ENCODE measurements around the gene TRPV2. TPM values are rescaled to one million over a fixed set of nuclear protein-coding genes. Genes with fewer than 3 reads are reported as not detected.
A peak's percentile ranks its signal among the peaks of the same experiment; 100 is the strongest.
"Not testable (repeated sequence)": the region's sequence is repeated elsewhere in the genome, so short reads cannot be mapped to it uniquely, and the experiment has no call there.

The TRPV2 gene
- total RNA-seq, 2 donors from 2014 or later: 35.4 to 74.9 TPM

DNA sequence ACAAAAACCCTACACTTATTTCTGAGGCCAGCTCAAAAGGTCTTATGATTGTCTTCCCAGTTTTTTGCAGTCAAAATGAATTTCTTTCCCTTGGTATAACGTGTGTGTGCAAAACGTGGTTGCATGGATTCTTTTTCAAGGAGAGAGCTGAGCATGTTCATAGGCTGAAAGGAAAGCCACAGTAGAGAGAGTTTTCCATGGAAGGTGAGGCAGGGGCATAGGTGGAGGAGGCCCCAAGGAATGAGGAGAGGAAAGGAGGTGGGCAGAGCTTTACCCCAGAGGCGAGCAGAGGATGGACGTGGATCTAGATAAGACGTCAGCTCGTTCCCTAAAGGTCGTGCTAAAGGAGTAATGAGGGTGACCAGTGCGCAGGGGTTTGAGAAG is 22.8 kb downstream of the TRPV2 start:
- H3K4me3 Mint-ChIP-seq: peak overlapping the region; percentile 82
- peak overlapping the region; percentile 99 for H3K27ac Mint-ChIP-seq
- peaks cover 47% of the 10 kb centered on the region for H3K36me3 Mint-ChIP-seq (ENCODE audit: low read depth)
- H3K4me1 Mint-ChIP-seq: peaks cover 29% of the 10 kb centered on the region
- ATAC-seq (replicated peaks): no peak
- H3K9me3 Mint-ChIP-seq: no peaks in the 10 kb centered on the region
- no peaks in the 10 kb centered on the region for H3K27me3 Mint-ChIP-seq

GRCh38 chr17:16438557-16439302 is 23.4 kb downstream of the TRPV2 start:
- peak overlapping the region; percentile 82 for H3K4me3 Mint-ChIP-seq
- peak; percentile 87 for ATAC-seq (replicated peaks)
- peaks cover 50% of the 10 kb centered on the region for H3K36me3 Mint-ChIP-seq (ENCODE audit: low read depth)
- peaks cover 29% of the 10 kb centered on the region for H3K4me1 Mint-ChIP-seq
- H3K9me3 Mint-ChIP-seq: no peaks in the 10 kb centered on the region
- H3K27ac Mint-ChIP-seq: peak overlapping the region; percentile 99
- no peaks in the 10 kb centered on the region for H3K27me3 Mint-ChIP-seq

DNA sequence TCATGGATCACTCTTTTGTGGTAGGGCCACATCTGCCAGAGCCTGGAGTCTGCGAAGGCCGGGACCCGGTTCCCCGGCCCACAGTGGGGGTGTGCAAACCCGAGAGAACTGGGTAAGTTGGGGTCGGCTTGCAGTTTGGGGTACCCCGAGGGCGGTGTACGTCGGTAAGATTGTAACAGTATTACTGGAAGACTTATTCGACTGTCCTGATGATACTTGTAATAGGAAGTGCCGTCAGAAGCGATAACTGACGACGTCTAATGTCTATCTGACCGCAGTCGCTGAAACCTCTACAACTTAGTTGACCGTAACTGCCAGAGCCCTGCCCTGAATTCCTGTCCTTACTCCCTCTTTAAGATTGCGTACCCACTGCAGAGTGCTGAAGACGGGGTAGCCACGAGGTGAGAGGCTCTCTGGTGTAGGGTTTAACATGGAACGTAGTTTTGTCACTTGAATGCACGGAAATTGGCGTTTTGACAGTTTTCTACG is 24.0 kb downstream of the TRPV2 start:
- Mint-ChIP-seq H3K4me1 (peaks cover 29% of the 10 kb centered on the region), H3K36me3 (ENCODE audit: low read depth) (peaks cover 57% of the 10 kb centered on the region), H3K4me3 (peak overlapping the region; percentile 82), H3K27me3 (no peaks in the 10 kb centered on the region), H3K9me3 (no peaks in the 10 kb centered on the region), H3K27ac (peak overlapping the region; percentile 99)
- ATAC-seq (replicated peaks): peak; percentile 4

- no peaks in the 10 kb centered on the region for H3K27me3 Mint-ChIP-seq
- H3K27ac Mint-ChIP-seq: peak overlapping the region; percentile 99
- H3K4me3 Mint-ChIP-seq: peak overlapping the region; percentile 82
- no peak for ATAC-seq (replicated peaks)
- H3K9me3 Mint-ChIP-seq: no peaks in the 10 kb centered on the region
- H3K4me1 Mint-ChIP-seq: peaks cover 29% of the 10 kb centered on the region
- peaks cover 62% of the 10 kb centered on the region for H3K36me3 Mint-ChIP-seq (ENCODE audit: low read depth)
Measured at GRCh38 chr17:16439811-16440351, 24.5 kb downstream of the TRPV2 start.

DNA sequence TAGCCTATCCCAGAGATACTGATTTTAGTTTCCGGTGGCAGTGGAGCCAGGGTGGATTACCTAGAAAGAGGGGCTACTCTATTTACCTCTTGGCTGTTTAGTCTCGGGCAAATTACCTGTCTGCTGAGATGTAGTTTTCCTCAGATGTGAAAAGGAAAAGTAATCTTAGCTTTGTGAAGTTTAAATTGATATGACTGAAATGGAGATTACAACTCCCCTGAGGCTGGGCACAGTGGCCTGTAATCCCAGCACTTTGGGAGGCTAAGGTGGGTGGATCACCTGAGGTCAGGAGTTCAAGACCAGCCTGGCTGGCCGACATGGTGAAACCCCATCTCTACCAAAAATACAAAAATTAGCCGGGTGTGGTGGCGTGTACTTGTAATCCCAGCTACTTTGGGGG is 25.0 kb downstream of the TRPV2 start:
- not testable (repeated sequence) for H3K27me3 Mint-ChIP-seq; ATAC-seq (replicated peaks); H3K9me3 Mint-ChIP-seq
- peak overlapping the region; percentile 82 for H3K4me3 Mint-ChIP-seq
- H3K4me1 Mint-ChIP-seq: peaks cover 29% of the 10 kb centered on the region
- peaks cover 67% of the 10 kb centered on the region for H3K36me3 Mint-ChIP-seq (ENCODE audit: low read depth)
- peak overlapping the region; percentile 99 for H3K27ac Mint-ChIP-seq

DNA sequence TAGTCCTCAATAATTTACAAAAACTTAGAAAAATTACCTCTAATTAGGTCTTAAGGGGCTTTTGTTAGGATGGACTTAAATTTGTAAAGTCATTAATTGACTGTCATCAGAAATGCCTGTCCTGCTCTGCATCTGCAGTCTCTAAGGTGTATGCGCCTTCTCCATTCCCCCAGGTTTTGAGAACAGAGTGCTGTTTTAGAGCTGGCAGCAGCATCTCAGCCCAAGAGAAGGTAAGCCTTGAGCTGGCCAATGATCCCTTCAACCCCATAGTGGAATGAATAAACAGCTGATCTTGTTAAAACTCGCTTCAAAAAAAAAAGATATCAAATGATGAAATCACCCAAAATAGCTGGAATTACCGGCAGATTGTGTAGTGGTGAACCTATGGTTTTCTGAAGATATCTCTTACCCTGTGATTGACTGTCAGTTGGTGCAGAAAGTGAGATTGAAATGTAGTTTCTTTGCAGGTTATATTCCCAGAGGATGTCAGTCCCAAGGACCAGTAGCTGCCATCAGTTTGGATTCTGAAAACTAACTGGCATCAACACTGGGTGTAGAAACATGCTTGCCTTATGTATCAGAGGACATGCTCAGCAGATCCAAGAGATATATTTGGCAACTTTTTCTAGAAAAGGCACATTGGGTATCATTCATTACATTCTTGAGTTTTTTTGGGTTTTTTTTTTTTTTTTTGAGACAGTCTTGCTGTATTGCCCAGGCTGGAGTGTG is 25.7 kb downstream of the TRPV2 start:
- no peak for ATAC-seq (replicated peaks)
- Mint-ChIP-seq H3K9me3 (no peaks in the 10 kb centered on the region), H3K4me1 (peaks cover 23% of the 10 kb centered on the region), H3K36me3 (ENCODE audit: low read depth) (peaks cover 74% of the 10 kb centered on the region), H3K27ac (peak overlapping the region; percentile 99), H3K4me3 (peak overlapping the region; percentile 82), H3K27me3 (no peaks in the 10 kb centered on the region)

DNA sequence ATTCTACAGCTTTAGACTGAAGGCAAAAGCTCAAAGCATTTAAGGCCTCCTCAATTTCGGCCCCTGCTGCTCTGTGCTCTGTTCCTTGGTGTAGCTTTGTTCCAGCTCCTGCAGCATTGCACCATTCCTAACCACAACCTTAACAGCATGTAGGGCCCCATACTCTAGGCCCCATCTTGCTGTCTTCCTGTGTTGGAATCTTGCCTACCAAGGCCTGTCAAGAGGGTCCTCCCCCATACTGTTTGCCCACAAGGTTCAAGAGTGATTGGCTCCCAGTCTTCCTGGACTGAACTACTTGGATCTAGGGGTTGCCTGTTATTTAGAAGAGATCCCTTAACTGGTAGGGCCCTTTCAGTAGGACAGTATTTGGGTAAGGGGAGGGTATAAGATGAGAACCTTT is 26.8 kb downstream of the TRPV2 start:
- no peaks in the 10 kb centered on the region for H3K9me3 Mint-ChIP-seq
- peak overlapping the region; percentile 82 for H3K4me3 Mint-ChIP-seq
- peaks cover 24% of the 10 kb centered on the region for H3K4me1 Mint-ChIP-seq
- ATAC-seq (replicated peaks): no peak
- H3K27me3 Mint-ChIP-seq: no peaks in the 10 kb centered on the region
- H3K27ac Mint-ChIP-seq: peak overlapping the region; percentile 99
- peaks cover 85% of the 10 kb centered on the region for H3K36me3 Mint-ChIP-seq (ENCODE audit: low read depth)

- H3K9me3 Mint-ChIP-seq: no peaks in the 10 kb centered on the region
- H3K4me1 Mint-ChIP-seq: peaks cover 24% of the 10 kb centered on the region
- ATAC-seq (replicated peaks): no peak
- no peaks in the 10 kb centered on the region for H3K27me3 Mint-ChIP-seq
- H3K27ac Mint-ChIP-seq: peak overlapping the region; percentile 99
- H3K36me3 Mint-ChIP-seq (ENCODE audit: low read depth): peaks cover 91% of the 10 kb centered on the region
- H3K4me3 Mint-ChIP-seq: peak overlapping the region; percentile 82
Measured at GRCh38 chr17:16442594-16443510, 27.5 kb downstream of the TRPV2 start.

DNA sequence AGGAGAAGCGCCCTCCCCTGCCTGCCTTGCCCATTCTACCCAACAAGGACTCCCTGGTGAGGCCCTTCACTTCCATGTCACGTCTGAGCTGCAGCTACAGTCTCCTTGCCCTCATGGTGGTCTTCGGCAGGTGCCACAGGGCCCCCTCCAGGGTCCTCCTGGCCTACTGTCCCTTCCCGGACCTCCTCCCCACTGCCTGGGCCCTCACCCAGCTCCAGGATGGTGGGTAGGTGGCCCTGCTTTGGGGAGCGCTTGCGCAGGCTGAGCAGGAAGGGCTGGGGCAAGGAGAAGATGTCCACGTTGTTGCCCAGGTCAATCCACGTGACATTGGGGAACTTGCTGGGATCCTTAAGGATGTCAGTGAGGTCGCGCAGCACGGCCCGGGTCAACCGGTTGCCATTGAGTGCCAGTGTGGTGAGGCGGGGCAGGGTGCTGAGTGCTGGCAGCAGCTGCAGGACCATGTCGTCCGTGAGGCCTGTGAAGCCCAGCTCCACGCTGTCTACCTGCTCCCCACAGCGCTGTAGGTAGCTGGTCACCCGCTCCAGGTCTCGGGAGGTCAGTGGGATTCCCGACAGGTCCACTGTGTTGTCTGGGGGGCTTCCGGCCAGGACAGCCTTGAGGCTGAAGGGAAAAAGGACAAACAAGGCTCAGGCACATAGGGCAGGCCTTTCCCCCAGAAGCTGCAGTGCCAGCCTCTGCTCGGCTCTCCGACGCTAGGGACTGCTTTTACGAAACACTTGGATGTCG is 28.3 kb downstream of the TRPV2 start:
- H3K4me3 Mint-ChIP-seq: peak overlapping the region; percentile 9
- peak overlapping the region; percentile 54 for H3K27ac Mint-ChIP-seq
- peaks cover 97% of the 10 kb centered on the region for H3K36me3 Mint-ChIP-seq (ENCODE audit: low read depth)
- ATAC-seq (replicated peaks): no peak
- H3K4me1 Mint-ChIP-seq: peaks cover 24% of the 10 kb centered on the region
- H3K27me3 Mint-ChIP-seq: no peaks in the 10 kb centered on the region
- H3K9me3 Mint-ChIP-seq: no peaks in the 10 kb centered on the region

DNA sequence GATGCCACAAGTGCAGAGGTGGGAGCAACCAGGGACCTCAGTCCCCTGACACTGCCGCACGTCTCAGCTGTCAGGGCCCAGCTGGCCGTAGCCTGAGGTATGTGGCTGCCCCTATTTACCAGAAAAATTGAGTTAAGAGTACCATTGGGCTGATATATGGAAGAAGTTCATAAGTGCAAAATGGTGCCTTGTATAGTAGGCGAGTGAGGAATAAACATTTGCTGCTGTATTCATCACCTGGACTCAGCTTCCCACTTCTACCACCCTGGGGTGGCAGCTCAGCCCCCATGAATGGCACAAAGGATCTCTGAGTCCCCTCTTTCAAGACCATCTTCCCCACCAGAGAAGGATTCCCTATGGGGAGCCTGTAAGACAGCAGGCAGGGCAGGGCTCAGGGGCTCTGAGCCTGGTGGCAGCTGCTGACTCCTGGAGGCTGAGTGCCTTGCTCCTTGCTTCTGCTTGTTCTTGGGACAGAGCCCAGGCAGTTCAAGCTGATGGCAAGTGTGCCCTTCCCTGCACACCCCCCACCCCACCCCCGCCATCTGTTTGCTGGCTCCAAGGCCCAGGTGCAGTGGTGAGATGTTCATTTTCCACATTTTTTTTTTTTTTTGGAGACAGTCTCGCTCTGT is 29.0 kb downstream of the TRPV2 start:
- peak overlapping the region; percentile 54 for H3K27ac Mint-ChIP-seq
- no peak for ATAC-seq (replicated peaks)
- no peaks in the 10 kb centered on the region for H3K9me3 Mint-ChIP-seq
- H3K4me3 Mint-ChIP-seq: peak overlapping the region; percentile 9
- no peaks in the 10 kb centered on the region for H3K27me3 Mint-ChIP-seq
- H3K36me3 Mint-ChIP-seq (ENCODE audit: low read depth): peaks cover 97% of the 10 kb centered on the region
- peaks cover 25% of the 10 kb centered on the region for H3K4me1 Mint-ChIP-seq

GRCh38 chr17:16446338-16446983 is 31.1 kb downstream of the TRPV2 start:
- H3K27ac Mint-ChIP-seq: peak overlapping the region; percentile 79
- H3K9me3 Mint-ChIP-seq: no peaks in the 10 kb centered on the region
- peaks cover 94% of the 10 kb centered on the region for H3K36me3 Mint-ChIP-seq (ENCODE audit: low read depth)
- ATAC-seq (replicated peaks): no peak
- H3K4me1 Mint-ChIP-seq: peaks cover 39% of the 10 kb centered on the region
- no peak overlapping the region for H3K4me3 Mint-ChIP-seq
- H3K27me3 Mint-ChIP-seq: no peaks in the 10 kb centered on the region

DNA sequence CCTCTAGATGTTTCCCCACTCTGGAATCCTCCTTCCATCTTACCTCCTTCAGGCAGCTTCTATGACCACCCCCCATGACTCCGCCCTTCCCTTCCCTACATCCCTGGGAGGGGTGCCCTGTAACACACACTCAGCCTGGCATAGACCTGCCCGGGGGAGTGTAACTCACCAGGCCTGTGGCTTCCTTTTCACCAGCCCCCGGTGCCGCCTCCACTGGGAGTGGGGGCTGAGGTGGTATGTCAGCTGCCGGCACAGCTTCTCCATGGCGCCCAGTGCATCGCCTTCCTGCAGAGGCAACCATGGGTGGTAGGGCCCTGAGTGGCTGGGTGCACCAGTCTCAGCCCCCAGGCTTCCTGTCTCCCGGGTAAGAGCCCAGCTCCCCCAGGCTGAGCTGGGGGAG is 32.3 kb downstream of the TRPV2 start:
- Mint-ChIP-seq H3K4me3 (no peak overlapping the region), H3K36me3 (ENCODE audit: low read depth) (peaks cover 82% of the 10 kb centered on the region), H3K4me1 (peaks cover 30% of the 10 kb centered on the region), H3K27ac (peak overlapping the region; percentile 0), H3K27me3 (no peaks in the 10 kb centered on the region), H3K9me3 (no peaks in the 10 kb centered on the region)
- no peak for ATAC-seq (replicated peaks)

GRCh38 chr17:16448490-16448889 is 33.1 kb downstream of the TRPV2 start:
- no peak overlapping the region for H3K4me3 Mint-ChIP-seq
- peak overlapping the region; percentile 0 for H3K27ac Mint-ChIP-seq
- no peaks in the 10 kb centered on the region for H3K9me3 Mint-ChIP-seq
- H3K27me3 Mint-ChIP-seq: no peaks in the 10 kb centered on the region
- H3K36me3 Mint-ChIP-seq (ENCODE audit: low read depth): peaks cover 78% of the 10 kb centered on the region
- no peak for ATAC-seq (replicated peaks)
- peaks cover 24% of the 10 kb centered on the region for H3K4me1 Mint-ChIP-seq
